SK-N-MC (cell line): Measurements from ENCODE around the gene GPC3.

Source experiments
- DNase-seq: peaks from one replicate; pipeline ENCODE4 v3.0.0-alpha.2; 2011; ENCODE audit warnings: low read depth, low spot score
- H3K27ac ChIP-seq: fragments of 200-600 bp; sonication (generic); 2 replicates; pipeline ENCODE4 v1.5.1; 2016; ENCODE audit warnings: mixed run types
- H3K36me3 ChIP-seq: fragments of 200-600 bp; sonication (generic); 2 replicates; pipeline ENCODE4 v1.6.1; 2017; ENCODE audit warnings: antibody characterized with exemption, low read length, mixed read lengths; ENCODE audit not compliant: insufficient read depth
- H3K4me3 ChIP-seq: fragments of 200-600 bp; sonication (generic); 2 replicates; pipeline ENCODE4 v1.5.1; 2016
- H3K9ac ChIP-seq: fragments of 200-600 bp; sonication (generic); 2 replicates; pipeline ENCODE4 v1.8.0; 2017; ENCODE audit warnings: mixed run types, mixed read lengths; ENCODE audit not compliant: insufficient read length
- H3K9me3 ChIP-seq: fragments of 200-600 bp; sonication (generic); 2 replicates; pipeline ENCODE4 v1.6.1; 2017; ENCODE audit warnings: low read depth, mild to moderate bottlenecking, antibody characterized with exemption, low read length, moderate library complexity, mixed read lengths
- EZH2 ChIP-seq: fragments of 200-600 bp; sonication (generic); IDR thresholded peaks from one replicate; pipeline ENCODE4 v1.6.1; 2017; ENCODE audit warnings: antibody characterized with exemption
- FOXP2 ChIP-seq: optimal IDR thresholded peaks from 2 replicates; pipeline ENCODE3; 2011; ENCODE audit warnings: mild to moderate bottlenecking, moderate library complexity; ENCODE audit not compliant: insufficient read depth; ENCODE audit errors: extremely low read length, control extremely low read depth
- POLR2AphosphoS5 ChIP-seq: IDR thresholded peaks from 2 replicates; pipeline ENCODE4 v1.6.1; 2012; ENCODE audit warnings: mild to moderate bottlenecking, low read depth, low read length, borderline replicate concordance

Gene GPC3

GRCh38 chrX:133918361-133918771, 67.0 kb downstream of the GPC3 start:
- H3K27ac ChIP-seq, result no peak overlapping the region
- H3K9ac ChIP-seq, result no peak overlapping the region
- H3K36me3 ChIP-seq, result no peaks in the 10 kb centered on the region
- TF ChIP-seq EZH2, result no peak
- no peak for TF ChIP-seq POLR2AphosphoS5
- TF ChIP-seq FOXP2, result no peak
- H3K9me3 ChIP-seq, result no peaks in the 10 kb centered on the region
- no peak for DNase-seq
- no peak overlapping the region for H3K4me3 ChIP-seq

- no peak overlapping the region for H3K4me3 ChIP-seq
- TF ChIP-seq EZH2 (no peak), FOXP2 (no peak), POLR2AphosphoS5 (no peak)
- no peaks in the 10 kb centered on the region for H3K36me3 ChIP-seq
- no peak overlapping the region for H3K9ac ChIP-seq
- no peak overlapping the region for H3K27ac ChIP-seq
- H3K9me3 ChIP-seq, result no peaks in the 10 kb centered on the region
- no peak for DNase-seq
Observed at GRCh38 chrX:133916984-133917722, 68.2 kb downstream of the GPC3 start.

- Histone ChIP-seq H3K9ac (no peak overlapping the region), H3K27ac (no peak overlapping the region), H3K9me3 (no peaks in the 10 kb centered on the region), H3K36me3 (no peaks in the 10 kb centered on the region), H3K4me3 (no peak overlapping the region)
- no peak for DNase-seq
- TF ChIP-seq POLR2AphosphoS5 (no peak), FOXP2 (no peak), EZH2 (no peak)
Observed at GRCh38 chrX:133913658-133914388, 71.6 kb downstream of the GPC3 start.

- no peak overlapping the region for H3K9ac ChIP-seq
- TF ChIP-seq FOXP2 (no peak), POLR2AphosphoS5 (no peak), EZH2 (no peak)
- DNase-seq, result no peak
- H3K27ac ChIP-seq, result no peak overlapping the region
- no peak overlapping the region for H3K4me3 ChIP-seq
- H3K9me3 ChIP-seq, result no peaks in the 10 kb centered on the region
- no peaks in the 10 kb centered on the region for H3K36me3 ChIP-seq
Observed at GRCh38 chrX:133913009-133913408, 72.4 kb downstream of the GPC3 start.

GRCh38 chrX:133911825-133912495, 73.4 kb downstream of the GPC3 start:
- Histone ChIP-seq H3K9ac (no peak overlapping the region), H3K9me3 (no peaks in the 10 kb centered on the region), H3K4me3 (no peak overlapping the region), H3K36me3 (no peaks in the 10 kb centered on the region), H3K27ac (no peak overlapping the region)
- no peak for DNase-seq
- TF ChIP-seq FOXP2 (no peak), POLR2AphosphoS5 (no peak), EZH2 (no peak)

- no peak for DNase-seq
- Histone ChIP-seq H3K27ac (no peak overlapping the region), H3K4me3 (no peak overlapping the region), H3K9ac (no peak overlapping the region), H3K36me3 (no peaks in the 10 kb centered on the region), H3K9me3 (no peaks in the 10 kb centered on the region)
- TF ChIP-seq EZH2 (no peak), POLR2AphosphoS5 (no peak), FOXP2 (no peak)
Observed at GRCh38 chrX:133910539-133910938, 74.9 kb downstream of the GPC3 start.

- Histone ChIP-seq H3K4me3 (no peak overlapping the region), H3K9ac (no peak overlapping the region), H3K9me3 (no peaks in the 10 kb centered on the region), H3K27ac (no peak overlapping the region), H3K36me3 (no peaks in the 10 kb centered on the region)
- TF ChIP-seq POLR2AphosphoS5 (no peak), EZH2 (no peak), FOXP2 (no peak)
- no peak for DNase-seq
Observed at GRCh38 chrX:133909888-133910287, 75.5 kb downstream of the GPC3 start.

- Histone ChIP-seq H3K36me3 (no peaks in the 10 kb centered on the region), H3K9me3 (no peaks in the 10 kb centered on the region), H3K9ac (no peak overlapping the region), H3K4me3 (no peak overlapping the region), H3K27ac (no peak overlapping the region)
- TF ChIP-seq EZH2 (no peak), POLR2AphosphoS5 (no peak), FOXP2 (no peak)
- DNase-seq, result no peak
Observed at GRCh38 chrX:133908223-133908955, 77.0 kb downstream of the GPC3 start.
